ENCODE measurements around the gene THAP7. TPM values are rescaled to one million over a fixed set of nuclear protein-coding genes. Genes with fewer than 3 reads are reported as not detected.

Gene THAP7
- total and polyA plus RNA-seq, 9 of the 15 experiments (the other 6 are each of a cell fraction or from before 2014, with no cell fraction given), result 7.9 to 263 (median 84.1) TPM

- TF ChIP-seq NCOR1 (IDR thresholded peaks at IDR 0.05) (no peak), MGA (IDR thresholded peaks at IDR 0.05) (no peak), CUX1 (CRISPR knock-in tag; IDR thresholded peaks at IDR 0.05) (no peak), LARP7 (IDR thresholded peaks at IDR 0.05) (no peak), ESRRA (IDR thresholded peaks at IDR 0.05; ENCODE audit: borderline replicate concordance, low read depth) (no peak), ZNF24 (IDR thresholded peaks at IDR 0.05) (no peak), CBX5 (IDR thresholded peaks at IDR 0.05; ENCODE audit: borderline replicate concordance, low read depth) (no peak), THRAP3 (IDR thresholded peaks at IDR 0.05; ENCODE audit: borderline replicate concordance) (no peak), SUPT5H (IDR thresholded peaks at IDR 0.05) (no peak), ZBTB43 (CRISPR knock-in tag; IDR thresholded peaks at IDR 0.05) (no peak)
Measured at GRCh38 chr22:21001601-21002325, at the start of gene THAP7 (continued).
